MM.1S (cell line): ENCODE data around the gene RUBCN.

ENCODE experiments used
- EZH2phosphoT487 ChIP-seq: fragments of 300-600 bp; sonication (generic); IDR thresholded peaks from 2 replicates; pipeline ENCODE4 v1.6.1; 2018; ENCODE audit warnings: antibody characterized with exemption, low read length
- TF ChIP-seq, protein P1 (sequence below): fragments of 300-600 bp; sonication (generic); IDR thresholded peaks from 2 replicates; pipeline ENCODE4 v1.5.1; 2016; ENCODE audit warnings: antibody characterized with exemption, low read length, mixed read lengths

GRCh38 chr3:197775317-197775716 is 38.6 kb upstream of the RUBCN start:
- TF ChIP-seq, protein P1, sequence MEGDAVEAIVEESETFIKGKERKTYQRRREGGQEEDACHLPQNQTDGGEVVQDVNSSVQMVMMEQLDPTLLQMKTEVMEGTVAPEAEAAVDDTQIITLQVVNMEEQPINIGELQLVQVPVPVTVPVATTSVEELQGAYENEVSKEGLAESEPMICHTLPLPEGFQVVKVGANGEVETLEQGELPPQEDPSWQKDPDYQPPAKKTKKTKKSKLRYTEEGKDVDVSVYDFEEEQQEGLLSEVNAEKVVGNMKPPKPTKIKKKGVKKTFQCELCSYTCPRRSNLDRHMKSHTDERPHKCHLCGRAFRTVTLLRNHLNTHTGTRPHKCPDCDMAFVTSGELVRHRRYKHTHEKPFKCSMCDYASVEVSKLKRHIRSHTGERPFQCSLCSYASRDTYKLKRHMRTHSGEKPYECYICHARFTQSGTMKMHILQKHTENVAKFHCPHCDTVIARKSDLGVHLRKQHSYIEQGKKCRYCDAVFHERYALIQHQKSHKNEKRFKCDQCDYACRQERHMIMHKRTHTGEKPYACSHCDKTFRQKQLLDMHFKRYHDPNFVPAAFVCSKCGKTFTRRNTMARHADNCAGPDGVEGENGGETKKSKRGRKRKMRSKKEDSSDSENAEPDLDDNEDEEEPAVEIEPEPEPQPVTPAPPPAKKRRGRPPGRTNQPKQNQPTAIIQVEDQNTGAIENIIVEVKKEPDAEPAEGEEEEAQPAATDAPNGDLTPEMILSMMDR = no peak
- no peak for TF ChIP-seq EZH2phosphoT487
